SHP77 treated with DMSO at 0.1 percent for 48 hours (cell line): Measurements from ENCODE around the gene ZFYVE28.
"Not testable (repeated sequence)": the region's sequence is repeated elsewhere in the genome, so short reads cannot be mapped to it uniquely, and the experiment has no call there.

Experiments
- DNase-seq: peaks from one replicate; lab custom pipeline; 2025; lab: John Stamatoyannopoulos, UW

The ZFYVE28 gene

GRCh38 chr4:2390784-2391421, 27.5 kb downstream of the ZFYVE28 start:
- no peak for DNase-seq

- DNase-seq: no peak
Observed at GRCh38 chr4:2390146-2390545, 28.3 kb downstream of the ZFYVE28 start.

GRCh38 chr4:2389691-2390090, 28.8 kb downstream of the ZFYVE28 start:
- no peak for DNase-seq

- no peak for DNase-seq
Observed at GRCh38 chr4:2388429-2389182, 29.8 kb downstream of the ZFYVE28 start.

- DNase-seq: no peak
Observed at GRCh38 chr4:2387829-2388228, 30.6 kb downstream of the ZFYVE28 start.

GRCh38 chr4:2387218-2387617, 31.2 kb downstream of the ZFYVE28 start:
- no peak for DNase-seq

GRCh38 chr4:2386717-2387116, 31.7 kb downstream of the ZFYVE28 start:
- no peak for DNase-seq

GRCh38 chr4:2385516-2385915, 32.9 kb downstream of the ZFYVE28 start:
- DNase-seq: no peak

- no peak for DNase-seq
Observed at GRCh38 chr4:2384245-2384644, 34.2 kb downstream of the ZFYVE28 start.

- DNase-seq: no peak
Observed at GRCh38 chr4:2383760-2384159, 34.7 kb downstream of the ZFYVE28 start.

GRCh38 chr4:2383220-2383631, 35.2 kb downstream of the ZFYVE28 start:
- DNase-seq: not testable (repeated sequence)

- not testable (repeated sequence) for DNase-seq
Observed at GRCh38 chr4:2382769-2383202, 35.7 kb downstream of the ZFYVE28 start.

GRCh38 chr4:2380589-2380988, 37.9 kb downstream of the ZFYVE28 start:
- not testable (repeated sequence) for DNase-seq

- DNase-seq: no peak
Observed at GRCh38 chr4:2378898-2379297, 39.5 kb downstream of the ZFYVE28 start.

GRCh38 chr4:2378401-2378800, 40.0 kb downstream of the ZFYVE28 start:
- no peak for DNase-seq

GRCh38 chr4:2377241-2377640, 41.2 kb downstream of the ZFYVE28 start:
- DNase-seq: no peak

- no peak for DNase-seq
Observed at GRCh38 chr4:2375427-2375826, 43.0 kb downstream of the ZFYVE28 start.

GRCh38 chr4:2373532-2373931, 44.9 kb downstream of the ZFYVE28 start:
- no peak for DNase-seq

GRCh38 chr4:2372488-2373030, 45.9 kb downstream of the ZFYVE28 start:
- no peak for DNase-seq

GRCh38 chr4:2371765-2372487, 46.5 kb downstream of the ZFYVE28 start:
- no peak for DNase-seq

GRCh38 chr4:2370597-2371320, 47.7 kb downstream of the ZFYVE28 start:
- DNase-seq: no peak
